PFSK-1 (cell line): ENCODE data around the gene LMTK3.

Experiments used
- FOXP2 ChIP-seq: optimal IDR thresholded peaks from 2 replicates; pipeline ENCODE3; 2011; ENCODE audit warnings: borderline replicate concordance, control low read depth, inconsistent platforms; ENCODE audit not compliant: insufficient read depth; ENCODE audit errors: extremely low read length, extremely low read depth
- POLR2AphosphoS5 ChIP-seq: IDR thresholded peaks from 2 replicates; pipeline ENCODE4 v1.6.1; 2012; ENCODE audit warnings: low read depth, mild to moderate bottlenecking, control low read depth, low read length, moderate library complexity
- REST ChIP-seq, 2 experiments: IDR thresholded peaks; 2 replicates each; pipeline versions ENCODE4 v1.6.1 to v1.8.0; 2011 to 2012; ENCODE audit warnings: low read depth in 2 of 2, low read length in 2 of 2, control low read depth in 1 of 2, inconsistent platforms in 1 of 2, mild to moderate bottlenecking in 1 of 2, moderate library complexity in 1 of 2; ENCODE audit not compliant: insufficient read depth in 1 of 2
- SIN3A ChIP-seq: IDR thresholded peaks from 2 replicates; pipeline ENCODE4 v1.6.1; 2012; ENCODE audit warnings: mild to moderate bottlenecking, low read length, moderate library complexity, borderline replicate concordance; ENCODE audit not compliant: insufficient read depth
- TAF1 ChIP-seq: IDR thresholded peaks from 2 replicates; pipeline ENCODE4 v1.6.1; 2012; ENCODE audit warnings: low read length, control low read depth, borderline replicate concordance; ENCODE audit not compliant: insufficient read depth

LMTK3 gene

GRCh38 chr19:48474084-48474592 is 37.5 kb downstream of the LMTK3 start:
- TF ChIP-seq REST (IDR thresholded peaks at IDR 0.05; ENCODE audit: insufficient read depth in 1 of 2, low read depth in 2 of 2, low read length in 2 of 2) (no peak), POLR2AphosphoS5 (no peak), SIN3A (no peak), TAF1 (no peak), FOXP2 (no peak)

GRCh38 chr19:48473161-48473966 is 38.3 kb downstream of the LMTK3 start:
- TF ChIP-seq POLR2AphosphoS5 (no peak; the same call in 1 of the 2 replicates), TAF1 (no peak), SIN3A (no peak), FOXP2 (no peak)

- TF ChIP-seq FOXP2 (no peak), TAF1 (no peak), POLR2AphosphoS5 (no peak), SIN3A (no peak), REST (IDR thresholded peaks at IDR 0.05; ENCODE audit: insufficient read depth in 1 of 2, low read depth in 2 of 2, low read length in 2 of 2) (no peak)
Observed at GRCh38 chr19:48471836-48472235, 39.8 kb downstream of the LMTK3 start.

- TF ChIP-seq POLR2AphosphoS5 (no peak), SIN3A (no peak), FOXP2 (no peak), REST (IDR thresholded peaks at IDR 0.05; ENCODE audit: insufficient read depth in 1 of 2, low read depth in 2 of 2, low read length in 2 of 2) (no peak), TAF1 (no peak)
Observed at GRCh38 chr19:48470856-48471255, 40.8 kb downstream of the LMTK3 start.

- no peak for TF ChIP-seq FOXP2
- no peak for TF ChIP-seq POLR2AphosphoS5
- TF ChIP-seq SIN3A = no peak
- TF ChIP-seq TAF1 = no peak
- TF ChIP-seq REST (IDR thresholded peaks at IDR 0.05; ENCODE audit: insufficient read depth in 1 of 2, low read depth in 2 of 2, low read length in 2 of 2) = no peak
Observed at GRCh38 chr19:48469934-48470680, 41.5 kb downstream of the LMTK3 start.
